Liver (tissue), 9 donors: Measurements from ENCODE around the gene SMYD4. TPM values are rescaled to one million over a fixed set of nuclear protein-coding genes. Genes with fewer than 3 reads are reported as not detected.

Experiments
- DNase-seq: peaks from one replicate; pipeline ENCODE4 v3.0.0-alpha.2; 2017; ENCODE audit warnings: low spot score
- H3K27ac ChIP-seq, 2 donors: one replicate each; pipeline ENCODE4 v1.7.0; 2013; ENCODE audit warnings: inconsistent platforms in 2 of 2, low read length in 2 of 2, control low read depth in 1 of 2, low read depth in 1 of 2, mild to moderate bottlenecking in 1 of 2
- H3K27me3 ChIP-seq, 4 donors: one replicate each; pipeline versions ENCODE4 v1.6.1 to v1.7.0; 2013; ENCODE audit warnings: low read length in 3 of 4, inconsistent platforms in 1 of 4, mild to moderate bottlenecking in 1 of 4, moderate library complexity in 1 of 4; ENCODE audit not compliant: control insufficient read depth in 4 of 4, insufficient read depth in 4 of 4
- H3K36me3 ChIP-seq, 4 donors: one replicate each; pipeline versions ENCODE4 v1.6.1 to v1.7.0; 2013; ENCODE audit warnings: low read length in 3 of 4, mild to moderate bottlenecking in 3 of 4, low read depth in 1 of 4, moderate library complexity in 1 of 4; ENCODE audit not compliant: control insufficient read depth in 4 of 4, insufficient read depth in 3 of 4
- H3K4me1 ChIP-seq, 4 donors: one replicate each; pipeline versions ENCODE4 v1.6.1 to v1.7.0; 2013; ENCODE audit warnings: low read length in 3 of 4, mild to moderate bottlenecking in 3 of 4, moderate library complexity in 1 of 4; ENCODE audit not compliant: control insufficient read depth in 4 of 4, insufficient read depth in 4 of 4
- H3K4me3 ChIP-seq, 3 donors: one replicate each; pipeline versions ENCODE4 v1.6.1 to v1.7.0; 2013; ENCODE audit warnings: low read length in 3 of 3, control low read depth in 1 of 3, low read depth in 1 of 3, mild to moderate bottlenecking in 1 of 3
- H3K9ac ChIP-seq, 2 donors: one replicate each; pipeline ENCODE4 v1.7.0; 2013; ENCODE audit warnings: low read length in 2 of 2, mild to moderate bottlenecking in 2 of 2, moderate library complexity in 2 of 2, control low read depth in 1 of 2, low read depth in 1 of 2
- H3K9me3 ChIP-seq, 4 donors: one replicate each; pipeline versions ENCODE4 v1.6.1 to v1.7.0; 2013; ENCODE audit warnings: low read length in 3 of 4; ENCODE audit not compliant: control insufficient read depth in 4 of 4
- ATF3 ChIP-seq: IDR thresholded peaks from 2 replicates; pipeline ENCODE4 v1.6.1; 2016; ENCODE audit warnings: antibody characterized with exemption
- EGR1 ChIP-seq, 2 donors: IDR thresholded peaks; 2 replicates each; pipeline ENCODE4 v1.6.1; 2016 to 2018; ENCODE audit warnings: antibody characterized with exemption in 2 of 2, low read depth in 2 of 2
- FOXA1 ChIP-seq: IDR thresholded peaks from 2 replicates; pipeline ENCODE4 v1.6.1; 2016; ENCODE audit warnings: antibody characterized with exemption
- FOXA2 ChIP-seq: IDR thresholded peaks from 2 replicates; pipeline ENCODE4 v1.6.1; 2016; ENCODE audit warnings: antibody characterized with exemption
- GABPA ChIP-seq, 2 donors: IDR thresholded peaks in 1 of 2; conservative IDR thresholded peaks in 1 of 2; 2 replicates each; pipeline ENCODE4 v1.6.1; 2016; ENCODE audit warnings: antibody characterized with exemption in 2 of 2, mild to moderate bottlenecking in 1 of 2, moderate library complexity in 1 of 2
- HNF4A ChIP-seq, 2 donors: conservative IDR thresholded peaks; 2 replicates each; pipeline ENCODE4 v1.6.1; 2016; ENCODE audit warnings: antibody characterized with exemption in 2 of 2, mild to moderate bottlenecking in 2 of 2
- HNF4G ChIP-seq: IDR thresholded peaks from 2 replicates; pipeline ENCODE4 v1.6.1; 2016; ENCODE audit warnings: antibody characterized with exemption
- JUND ChIP-seq, 2 donors: IDR thresholded peaks; 2 replicates each; pipeline ENCODE4 v1.6.1; 2016; ENCODE audit warnings: antibody characterized with exemption in 2 of 2
- NR2F2 ChIP-seq: IDR thresholded peaks from 2 replicates; pipeline ENCODE4 v1.6.1; 2016; ENCODE audit warnings: antibody characterized with exemption
- RAD21 ChIP-seq, 2 donors: IDR thresholded peaks; 2 replicates each; pipeline ENCODE4 v1.6.1; 2016; ENCODE audit warnings: antibody characterized with exemption in 2 of 2, mild to moderate bottlenecking in 2 of 2
- REST ChIP-seq: IDR thresholded peaks from 2 replicates; pipeline ENCODE4 v1.6.1; 2016; ENCODE audit warnings: antibody characterized with exemption, mild to moderate bottlenecking
- RXRA ChIP-seq, 2 donors: IDR thresholded peaks; 2 replicates each; pipeline ENCODE4 v1.6.1; 2017 to 2018; ENCODE audit warnings: antibody characterized with exemption in 2 of 2, mild to moderate bottlenecking in 1 of 2
- SP1 ChIP-seq: IDR thresholded peaks from 2 replicates; pipeline ENCODE4 v1.6.1; 2018; ENCODE audit warnings: antibody characterized with exemption, mild to moderate bottlenecking
- TAF1 ChIP-seq: conservative IDR thresholded peaks from 2 replicates; pipeline ENCODE4 v1.6.1; 2016; ENCODE audit warnings: antibody characterized with exemption, mild to moderate bottlenecking
- YY1 ChIP-seq: IDR thresholded peaks from 2 replicates; pipeline ENCODE4 v1.6.1; 2016; ENCODE audit warnings: antibody characterized with exemption, mild to moderate bottlenecking
- ZBTB33 ChIP-seq: IDR thresholded peaks from 2 replicates; pipeline ENCODE4 v1.6.1; 2016; ENCODE audit warnings: antibody characterized with exemption
- WGBS: extraction: QIAGEN DNeasy Blood & Tissue Kit; methylation state at CpG from one replicate; pipeline ENCODE4 v1.1.7; 2013; 5-methylcytosine and 5-hydroxymethylcytosine counted together
- polyA plus RNA-seq, 2 donors: library from polyadenylated mRNA; stranded (reverse) in 1 of 2; unstranded in 1 of 2; fragments of 200-250 nt in 1 of 2; fragments of >200 nt in 1 of 2; fragmentation: Nextera tagmentation in 1 of 2; extraction: Ambion mirVana in 1 of 2; gene quantifications; one replicate each; pipeline versions ENCODE4 v1.2.1 to v1.2.3, GENCODE V29; 2013 to 2015
- total RNA-seq, 2 donors: library from RNA; depleted of rRNA; stranded (reverse); fragments of >200 nt; gene quantifications; one replicate each; pipeline ENCODE4 v1.2.3, GENCODE V29; 2014
- TF ChIP-seq, protein P1 (sequence below): fragments of 150-350 bp; IDR thresholded peaks from 2 replicates; pipeline ENCODE4 v1.5.1; 2017; ENCODE audit warnings: improper control_type of control experiment, low read depth, low read length; ENCODE audit not compliant: missing input control
- TF ChIP-seq, protein P2 (sequence below): IDR thresholded peaks from 2 replicates; pipeline ENCODE4 v1.6.1; 2016; ENCODE audit warnings: antibody characterized with exemption
- donor health status: healthy.
- donor health status: healthy.
- donor health status: healthy.
- donor health status: healthy.
- donor health status: healthy.

The SMYD4 gene
- total and polyA plus RNA-seq, 4 donors: 2.2 to 9.5 (median 5.2) TPM

DNA sequence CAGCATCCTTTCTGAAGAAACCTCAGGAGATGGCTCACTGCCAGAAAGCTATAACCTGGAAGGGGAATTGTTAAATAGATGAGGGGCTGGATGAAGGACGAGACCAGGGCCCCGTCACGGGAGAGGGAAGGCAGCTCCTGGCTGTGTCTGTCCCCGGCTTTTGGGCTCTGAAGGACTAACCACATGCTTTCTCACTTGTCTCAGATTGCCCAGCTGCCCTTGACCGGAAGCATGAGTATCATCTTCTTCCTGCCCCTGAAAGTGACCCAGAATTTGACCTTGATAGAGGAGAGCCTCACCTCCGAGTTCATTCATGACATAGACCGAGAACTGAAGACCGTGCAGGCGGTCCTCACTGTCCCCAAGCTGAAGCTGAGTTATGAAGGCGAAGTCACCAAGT is 53.4 kb downstream of the SMYD4 start:
- peaks cover 10 to 51% (median 38%) of the 10 kb centered on the region in 4 donors for H3K36me3 ChIP-seq
- no peaks in the 10 kb centered on the region for H3K9me3 ChIP-seq
- no peak for TF ChIP-seq SP1
- TF ChIP-seq REST: no peak
- TF ChIP-seq RXRA (IDR thresholded peaks at IDR 0.05): no peak
- H3K4me1 ChIP-seq: no peaks in the 10 kb centered on the region
- H3K9ac ChIP-seq: no peak overlapping the region
- no peak overlapping the region for H3K4me3 ChIP-seq
- WGBS: 84% methylated on average over 10 of the region's 10 CpGs
- no peak for DNase-seq
- H3K27ac ChIP-seq: no peak overlapping the region
- H3K27me3 ChIP-seq: no peaks in the 10 kb centered on the region

GRCh38 chr17:1774390-1775176 is 55.1 kb downstream of the SMYD4 start:
- no peak overlapping the region for H3K27ac ChIP-seq
- H3K9ac ChIP-seq: no peak overlapping the region
- H3K36me3 ChIP-seq: peaks cover 10 to 61% (median 43%) of the 10 kb centered on the region in 4 donors
- WGBS: 91% methylated on average over 21 of the region's 21 CpGs
- TF ChIP-seq SP1 (no peak), RXRA (IDR thresholded peaks at IDR 0.05) (no peak), TAF1 (no peak), GABPA (IDR thresholded peaks at IDR 0.05 in 1 of 2, conservative IDR thresholded peaks at IDR 0.05 in 1 of 2) (no peak), YY1 (no peak), FOXA1 (no peak), EGR1 (IDR thresholded peaks at IDR 0.05; ENCODE audit: low read depth in 2 of 2) (no peak), HNF4G (no peak), RAD21 (IDR thresholded peaks at IDR 0.05) (no peak), HNF4A (conservative IDR thresholded peaks at IDR 0.05) (no peak), JUND (IDR thresholded peaks at IDR 0.05) (no peak), NR2F2 (no peak), FOXA2 (no peak), ATF3 (no peak), REST (no peak), ZBTB33 (no peak)
- TF ChIP-seq, protein P1, sequence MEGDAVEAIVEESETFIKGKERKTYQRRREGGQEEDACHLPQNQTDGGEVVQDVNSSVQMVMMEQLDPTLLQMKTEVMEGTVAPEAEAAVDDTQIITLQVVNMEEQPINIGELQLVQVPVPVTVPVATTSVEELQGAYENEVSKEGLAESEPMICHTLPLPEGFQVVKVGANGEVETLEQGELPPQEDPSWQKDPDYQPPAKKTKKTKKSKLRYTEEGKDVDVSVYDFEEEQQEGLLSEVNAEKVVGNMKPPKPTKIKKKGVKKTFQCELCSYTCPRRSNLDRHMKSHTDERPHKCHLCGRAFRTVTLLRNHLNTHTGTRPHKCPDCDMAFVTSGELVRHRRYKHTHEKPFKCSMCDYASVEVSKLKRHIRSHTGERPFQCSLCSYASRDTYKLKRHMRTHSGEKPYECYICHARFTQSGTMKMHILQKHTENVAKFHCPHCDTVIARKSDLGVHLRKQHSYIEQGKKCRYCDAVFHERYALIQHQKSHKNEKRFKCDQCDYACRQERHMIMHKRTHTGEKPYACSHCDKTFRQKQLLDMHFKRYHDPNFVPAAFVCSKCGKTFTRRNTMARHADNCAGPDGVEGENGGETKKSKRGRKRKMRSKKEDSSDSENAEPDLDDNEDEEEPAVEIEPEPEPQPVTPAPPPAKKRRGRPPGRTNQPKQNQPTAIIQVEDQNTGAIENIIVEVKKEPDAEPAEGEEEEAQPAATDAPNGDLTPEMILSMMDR: no peak
- TF ChIP-seq, protein P2, sequence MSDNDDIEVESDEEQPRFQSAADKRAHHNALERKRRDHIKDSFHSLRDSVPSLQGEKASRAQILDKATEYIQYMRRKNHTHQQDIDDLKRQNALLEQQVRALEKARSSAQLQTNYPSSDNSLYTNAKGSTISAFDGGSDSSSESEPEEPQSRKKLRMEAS: no peak
- H3K27me3 ChIP-seq: no peaks in the 10 kb centered on the region
- peaks cover 0 to 3% (median 0%) of the 10 kb centered on the region in 4 donors for H3K4me1 ChIP-seq
- H3K9me3 ChIP-seq: no peaks in the 10 kb centered on the region
- no peak overlapping the region for H3K4me3 ChIP-seq
- DNase-seq: no peak
